HK-2 (cell line): ENCODE results near the gene PNPLA3.
A peak's percentile ranks its signal among the peaks of the same experiment; 100 is the strongest.

Source experiments
- DNase-seq: peaks from one replicate; pipeline ENCODE4 v3.0.0-alpha.2; 2018; ENCODE audit not compliant: unreplicated experiment

The PNPLA3 gene

DNA sequence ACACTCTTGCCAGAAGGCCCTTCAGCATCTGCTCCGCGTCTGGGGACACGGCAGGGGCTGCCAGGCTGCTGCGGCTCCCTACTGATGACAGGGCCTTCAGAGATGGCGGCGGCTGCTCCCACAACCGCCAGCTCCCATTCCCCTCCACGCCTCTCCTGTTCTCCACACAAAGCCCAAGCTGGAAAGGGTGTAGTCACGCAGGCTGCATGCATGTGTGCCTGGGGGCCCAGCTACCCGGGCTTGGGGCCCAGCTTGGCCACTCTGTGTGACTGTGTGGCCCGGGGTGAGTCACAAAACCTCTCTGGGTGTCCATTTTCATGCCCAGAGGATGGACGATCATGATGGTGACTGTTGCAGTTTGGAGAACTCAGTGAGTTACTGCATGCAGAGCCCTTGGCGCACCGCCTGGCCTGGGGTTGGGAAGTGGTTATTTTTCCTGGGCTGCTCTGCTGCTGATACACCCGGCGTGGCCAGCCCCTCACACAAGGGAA, 68.8 kb downstream of the PNPLA3 start:
- no peak for DNase-seq

DNA sequence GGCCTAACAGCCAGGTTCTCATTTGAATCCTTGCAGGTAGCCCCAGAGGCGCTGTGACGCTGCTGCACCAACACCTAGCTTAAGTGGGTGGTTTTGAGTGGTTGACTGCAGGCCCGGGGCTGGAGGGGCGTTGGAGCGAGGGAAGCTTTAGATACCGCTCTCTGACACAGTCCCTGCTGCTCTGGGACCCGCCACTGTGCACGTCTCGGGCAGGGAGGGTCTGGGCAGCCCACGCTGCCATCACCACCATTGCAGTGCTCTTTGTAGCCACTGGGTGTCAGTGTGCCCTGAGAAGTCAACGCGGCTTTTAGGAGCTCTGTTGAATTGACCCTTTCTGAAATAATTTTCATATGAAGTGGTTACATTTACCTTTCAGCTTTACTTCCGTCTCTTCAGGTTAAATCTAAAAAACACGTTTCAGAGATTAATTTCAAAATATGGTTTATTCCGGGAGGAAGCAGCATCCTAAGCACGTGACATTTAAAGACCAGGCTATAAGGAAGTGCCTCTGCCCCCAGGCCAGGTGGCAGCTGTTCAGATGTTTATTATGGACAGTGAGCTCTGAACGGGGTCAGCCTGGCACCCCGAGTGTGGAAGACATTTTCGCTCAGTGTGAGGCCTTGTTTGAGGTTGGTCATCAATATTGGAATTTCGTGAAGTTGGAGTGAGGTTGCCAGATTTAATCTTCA, 69.6 kb downstream of the PNPLA3 start:
- DNase-seq = peak; percentile 33

DNA sequence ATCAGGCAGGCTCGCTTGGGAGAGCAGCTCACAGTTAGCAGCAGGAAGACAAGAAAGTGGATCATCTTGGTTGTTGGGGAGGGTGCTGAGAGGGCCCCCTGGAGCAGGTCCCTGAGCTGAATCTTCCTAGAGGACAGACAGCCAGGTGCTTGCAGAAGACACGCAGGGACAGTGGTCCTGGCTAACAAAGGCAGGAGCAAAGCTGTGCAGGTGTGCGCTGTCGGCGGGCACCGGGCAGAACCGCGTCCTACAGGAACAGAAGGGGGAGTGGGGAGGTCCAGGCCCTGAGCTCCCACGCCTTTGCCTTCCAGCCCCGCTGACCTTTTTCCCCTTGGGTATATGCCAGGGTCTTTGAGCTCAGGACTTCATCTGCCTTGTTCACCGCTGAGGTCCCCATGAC, 70.4 kb downstream of the PNPLA3 start:
- DNase-seq = no peak

DNA sequence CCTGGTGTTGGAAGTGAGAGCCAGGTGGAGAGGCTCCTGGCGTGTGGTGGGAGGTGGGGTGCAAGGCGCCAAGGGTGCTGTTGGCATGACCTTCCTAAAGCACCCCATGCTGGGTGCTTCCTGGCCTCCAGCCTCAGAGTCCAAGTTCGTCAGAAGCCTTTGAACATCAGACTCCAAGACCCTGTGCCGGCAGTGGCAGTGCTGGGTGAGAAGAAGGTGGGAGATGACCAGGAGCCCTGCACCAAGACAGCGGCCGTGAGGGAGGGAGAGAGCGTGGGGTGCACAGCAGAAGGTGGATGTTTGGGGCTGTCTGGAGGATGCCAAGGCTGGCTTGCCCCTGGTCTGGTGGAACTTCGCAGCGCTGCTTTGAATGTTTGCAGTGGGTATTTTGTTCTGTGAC, 70.8 kb downstream of the PNPLA3 start:
- DNase-seq = no peak

DNA sequence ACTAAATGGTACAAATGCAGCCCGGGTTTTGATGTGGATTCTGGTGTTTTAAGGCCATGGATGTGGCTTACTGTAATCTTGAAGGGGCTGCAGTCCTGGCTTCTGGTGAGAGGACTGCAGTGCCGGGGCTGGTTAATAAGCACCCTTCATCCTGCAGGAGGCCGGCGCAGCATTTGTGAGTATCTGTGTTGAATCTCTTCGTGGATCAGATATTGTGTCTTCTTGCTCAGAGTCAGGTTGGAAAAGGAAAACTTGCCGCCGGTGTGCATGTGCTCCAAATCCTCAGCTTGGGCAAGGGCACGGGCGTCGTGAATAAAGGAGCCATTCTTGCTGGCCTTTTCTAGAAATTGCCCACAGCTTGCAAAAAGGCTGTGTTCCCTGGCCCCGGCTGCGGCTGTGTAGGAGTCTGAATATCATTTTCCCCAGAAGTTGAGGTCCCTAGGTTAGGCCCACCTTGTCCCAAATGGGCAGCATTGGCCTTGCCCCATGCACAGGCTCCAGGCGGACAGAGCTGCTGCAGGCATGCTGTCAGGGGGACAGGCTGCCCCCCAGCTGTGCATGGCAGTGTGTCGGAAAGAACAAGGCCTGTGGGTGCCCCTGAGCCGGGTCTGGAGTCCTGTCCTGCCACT, 71.6 kb downstream of the PNPLA3 start:
- DNase-seq = no peak

DNA sequence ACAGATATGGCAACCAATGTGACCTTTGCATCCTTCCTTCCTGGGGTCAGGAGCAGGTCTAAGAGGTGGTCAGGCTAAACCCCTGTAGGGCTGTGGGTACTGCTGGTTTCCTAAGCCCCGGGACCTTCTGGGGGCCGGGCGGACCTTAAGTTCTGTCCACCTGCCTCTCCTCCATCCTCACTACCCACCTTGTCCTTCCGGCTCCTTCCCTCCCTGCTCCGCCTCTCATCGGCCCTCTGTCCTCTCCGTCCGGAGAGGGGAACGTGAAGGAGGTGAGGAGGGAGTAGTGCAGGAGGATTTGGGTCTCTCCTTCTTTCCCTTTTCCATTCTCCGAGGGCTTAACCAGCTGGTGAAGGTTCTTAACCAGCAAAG, 72.2 kb downstream of the PNPLA3 start:
- no peak for DNase-seq

DNA sequence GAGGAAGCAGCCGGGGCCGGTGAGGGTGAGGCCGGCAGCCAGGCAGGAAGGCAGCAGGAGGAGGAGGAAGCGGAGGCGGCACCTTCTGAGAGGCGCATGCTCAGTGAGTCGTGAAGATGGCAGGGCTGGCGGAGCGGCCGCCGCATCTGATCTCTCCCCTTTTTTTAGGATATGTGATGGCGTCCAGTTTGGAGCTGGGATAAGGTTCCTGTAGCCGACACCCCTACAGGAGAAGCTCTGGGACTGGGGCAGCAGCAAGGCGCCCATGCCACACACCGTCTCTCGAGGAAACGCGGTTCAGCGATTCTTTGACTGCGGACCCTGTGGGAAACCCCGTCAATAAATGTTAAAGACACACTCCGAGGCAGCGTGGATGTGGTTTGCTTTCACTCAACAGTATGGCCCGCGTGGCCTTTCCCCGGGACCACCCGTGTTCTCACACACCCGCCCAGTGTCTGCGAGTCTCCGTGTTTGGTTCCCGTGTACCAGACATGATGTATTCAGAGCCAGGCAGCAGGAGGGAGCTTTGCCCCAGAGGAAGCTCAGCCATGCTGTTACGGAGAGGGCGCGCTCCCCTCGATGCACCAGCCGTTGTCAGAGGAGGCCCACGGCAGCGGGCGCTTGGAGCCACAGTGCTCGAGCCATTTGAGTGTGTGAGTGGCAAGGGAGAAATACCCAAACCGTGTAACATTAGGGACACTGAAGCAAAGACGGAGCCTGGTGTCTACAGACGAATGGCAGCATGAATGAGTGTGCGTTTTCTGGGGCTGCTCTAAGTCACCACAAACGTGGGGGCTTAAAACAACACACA, 72.8 kb downstream of the PNPLA3 start:
- DNase-seq = no peak

DNA sequence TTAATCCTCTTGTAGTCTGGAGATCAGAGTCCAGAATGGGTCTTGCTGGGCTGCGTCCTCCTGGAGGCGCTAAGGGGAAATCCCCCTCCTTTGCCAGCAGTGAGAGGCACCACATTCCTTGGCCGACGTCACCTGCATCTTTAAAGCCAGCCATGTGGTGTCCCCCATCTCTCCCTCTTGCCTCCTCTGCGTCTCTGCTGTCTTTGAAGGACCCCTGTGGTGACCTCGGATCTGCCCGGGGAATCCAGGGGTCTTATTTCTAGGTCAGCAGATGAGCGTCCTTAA, 73.3 kb downstream of the PNPLA3 start:
- no peak for DNase-seq
